ENCODE results near the gene MEIS3. TPM values are rescaled to one million over a fixed set of nuclear protein-coding genes. Genes with fewer than 3 reads are reported as not detected.
"Not testable (repeated sequence)": the region's sequence is repeated elsewhere in the genome, so short reads cannot be mapped to it uniquely, and the experiment has no call there.

Gene MEIS3
- total RNA-seq, 3 donors from 2014 or later = 2.1 to 11.6 (median 4.2) TPM

- not testable (repeated sequence) for ATAC-seq; H3K36me3 ChIP-seq (ENCODE audit: low read depth); H3K9me3 ChIP-seq; H3K4me1 ChIP-seq (ENCODE audit: low read depth); H3K4me3 ChIP-seq; DNase-seq
- intact Hi-C loops (cut with DNase I, micrococcal nuclease) = loop anchor here in 1 of 2 donors (10.0 kb wide), 1 partner anchor 90 kb away; no protein-coding TSS in a partner anchor
Measured at GRCh38 chr19:47384533-47384932, 34.8 kb downstream of the MEIS3 start.

- intact Hi-C loops (cut with DNase I, micrococcal nuclease) = loop anchor here in 1 of 2 donors (10.0 kb wide), 1 partner anchor 89 kb away; no protein-coding TSS in a partner anchor
- not testable (repeated sequence) for H3K4me3 ChIP-seq; H3K36me3 ChIP-seq (ENCODE audit: low read depth); H3K4me1 ChIP-seq (ENCODE audit: low read depth); ATAC-seq; DNase-seq; H3K9me3 ChIP-seq
Measured at GRCh38 chr19:47383890-47384289, 35.4 kb downstream of the MEIS3 start.

GRCh38 chr19:47381653-47382279 is 37.6 kb downstream of the MEIS3 start:
- no peaks in the 10 kb centered on the region for H3K36me3 ChIP-seq (ENCODE audit: low read depth)
- no peak overlapping the region for H3K4me3 ChIP-seq
- peaks cover 2% of the 10 kb centered on the region for H3K4me1 ChIP-seq (ENCODE audit: low read depth)
- DNase-seq (peak in 2 of 3 donors; percentile 9 to 71), ATAC-seq (peak; percentile 66)
- TF ChIP-seq, protein P1, sequence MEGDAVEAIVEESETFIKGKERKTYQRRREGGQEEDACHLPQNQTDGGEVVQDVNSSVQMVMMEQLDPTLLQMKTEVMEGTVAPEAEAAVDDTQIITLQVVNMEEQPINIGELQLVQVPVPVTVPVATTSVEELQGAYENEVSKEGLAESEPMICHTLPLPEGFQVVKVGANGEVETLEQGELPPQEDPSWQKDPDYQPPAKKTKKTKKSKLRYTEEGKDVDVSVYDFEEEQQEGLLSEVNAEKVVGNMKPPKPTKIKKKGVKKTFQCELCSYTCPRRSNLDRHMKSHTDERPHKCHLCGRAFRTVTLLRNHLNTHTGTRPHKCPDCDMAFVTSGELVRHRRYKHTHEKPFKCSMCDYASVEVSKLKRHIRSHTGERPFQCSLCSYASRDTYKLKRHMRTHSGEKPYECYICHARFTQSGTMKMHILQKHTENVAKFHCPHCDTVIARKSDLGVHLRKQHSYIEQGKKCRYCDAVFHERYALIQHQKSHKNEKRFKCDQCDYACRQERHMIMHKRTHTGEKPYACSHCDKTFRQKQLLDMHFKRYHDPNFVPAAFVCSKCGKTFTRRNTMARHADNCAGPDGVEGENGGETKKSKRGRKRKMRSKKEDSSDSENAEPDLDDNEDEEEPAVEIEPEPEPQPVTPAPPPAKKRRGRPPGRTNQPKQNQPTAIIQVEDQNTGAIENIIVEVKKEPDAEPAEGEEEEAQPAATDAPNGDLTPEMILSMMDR (IDR thresholded peaks at IDR 0.05) = no peak
- intact Hi-C loops (cut with DNase I, micrococcal nuclease) = loop anchor here in 1 of 2 donors (10.0 kb wide), 1 partner anchor 87 kb away; no protein-coding TSS in a partner anchor
- H3K9me3 ChIP-seq = no peaks in the 10 kb centered on the region

- H3K9me3 ChIP-seq = no peaks in the 10 kb centered on the region
- intact Hi-C loops (cut with DNase I, micrococcal nuclease) = loop anchor here in 1 of 2 donors (10.0 kb wide), 1 partner anchor 86 kb away; no protein-coding TSS in a partner anchor
- DNase-seq (no peak), ATAC-seq (no peak)
- peaks cover 2% of the 10 kb centered on the region for H3K4me1 ChIP-seq (ENCODE audit: low read depth)
- no peaks in the 10 kb centered on the region for H3K36me3 ChIP-seq (ENCODE audit: low read depth)
- TF ChIP-seq, protein P1 (IDR thresholded peaks at IDR 0.05) = no peak
- no peak overlapping the region for H3K4me3 ChIP-seq
Measured at GRCh38 chr19:47381121-47381520, 38.2 kb downstream of the MEIS3 start.

- Histone ChIP-seq H3K36me3 (ENCODE audit: low read depth) (no peaks in the 10 kb centered on the region), H3K4me1 (ENCODE audit: low read depth) (peaks cover 2% of the 10 kb centered on the region), H3K4me3 (no peak overlapping the region), H3K9me3 (no peaks in the 10 kb centered on the region)
- intact Hi-C loops (cut with DNase I, micrococcal nuclease) = loop anchor here in 1 of 2 donors (10.0 kb wide), 1 partner anchor 86 kb away; no protein-coding TSS in a partner anchor
- DNase-seq = no peak
- ATAC-seq = no peak
- TF ChIP-seq, protein P1 (IDR thresholded peaks at IDR 0.05) = no peak
Measured at GRCh38 chr19:47380559-47380958, 38.8 kb downstream of the MEIS3 start.

GRCh38 chr19:47379381-47379938 is 39.9 kb downstream of the MEIS3 start:
- peaks cover 2% of the 10 kb centered on the region for H3K4me1 ChIP-seq (ENCODE audit: low read depth)
- TF ChIP-seq, protein P1 (IDR thresholded peaks at IDR 0.05) = no peak
- DNase-seq = no peak
- intact Hi-C loops (cut with DNase I, micrococcal nuclease) = no loop called here
- no peaks in the 10 kb centered on the region for H3K9me3 ChIP-seq
- H3K4me3 ChIP-seq = no peak overlapping the region
- ATAC-seq = no peak
- H3K36me3 ChIP-seq (ENCODE audit: low read depth) = no peaks in the 10 kb centered on the region

Measured in mucosa of descending colon (tissue), 3 donors.